Putamen (tissue), 1 donor: ENCODE measurements around the gene FBN2.

Experiments used
- DNase-seq: peaks from one replicate; pipeline ENCODE4 v3.0.0-alpha.2; 2016; ENCODE audit warnings: low spot score

FBN2 gene

GRCh38 chr5:128305341-128305740, 232.7 kb downstream of the FBN2 start:
- DNase-seq, result no peak

- DNase-seq, result no peak
These were observed 233.3 kb downstream of the FBN2 start for GRCh38 chr5:128304791-128305190.

- no peak for DNase-seq
These were observed 234.0 kb downstream of the FBN2 start for GRCh38 chr5:128304088-128304487.

- no peak for DNase-seq
These were observed 234.5 kb downstream of the FBN2 start for GRCh38 chr5:128303593-128303992.

GRCh38 chr5:128300181-128300580, 237.9 kb downstream of the FBN2 start:
- no peak for DNase-seq

- no peak for DNase-seq
These were observed 247.7 kb downstream of the FBN2 start for GRCh38 chr5:128290152-128290858.

- no peak for DNase-seq
These were observed 250.3 kb downstream of the FBN2 start for GRCh38 chr5:128287740-128288139.

- no peak for DNase-seq
These were observed 253.8 kb downstream of the FBN2 start for GRCh38 chr5:128284236-128284635.

- DNase-seq, result no peak
These were observed 258.7 kb downstream of the FBN2 start for GRCh38 chr5:128279345-128279744.

GRCh38 chr5:128276537-128277216, 261.4 kb downstream of the FBN2 start:
- no peak for DNase-seq

- DNase-seq, result no peak
These were observed 263.6 kb downstream of the FBN2 start for GRCh38 chr5:128274441-128274840.

- no peak for DNase-seq
These were observed 264.3 kb downstream of the FBN2 start for GRCh38 chr5:128273736-128274135.

- no peak for DNase-seq
These were observed 266.1 kb downstream of the FBN2 start for GRCh38 chr5:128271859-128272464.

GRCh38 chr5:128271071-128271470, 267.0 kb downstream of the FBN2 start:
- DNase-seq, result no peak

GRCh38 chr5:128264564-128265360, 273.3 kb downstream of the FBN2 start:
- no peak for DNase-seq

- DNase-seq, result no peak
These were observed 274.7 kb downstream of the FBN2 start for GRCh38 chr5:128263357-128263756.

- DNase-seq, result no peak
These were observed 275.1 kb downstream of the FBN2 start for GRCh38 chr5:128262911-128263310.

- DNase-seq, result no peak
These were observed 278.4 kb downstream of the FBN2 start for GRCh38 chr5:128259607-128260021.

GRCh38 chr5:128258372-128258771, 279.7 kb downstream of the FBN2 start:
- no peak for DNase-seq

GRCh38 chr5:128257076-128257475, 281.0 kb downstream of the FBN2 start:
- DNase-seq, result no peak

GRCh38 chr5:128254789-128255188, 283.3 kb downstream of the FBN2 start:
- DNase-seq, result no peak

- no peak for DNase-seq
These were observed 284.2 kb downstream of the FBN2 start for GRCh38 chr5:128253880-128254279.
